Mammary epithelial cell (primary cell): ENCODE results near the gene FRA10AC1.

Experiments
- EZH2 ChIP-seq: IDR thresholded peaks from 2 replicates; pipeline ENCODE4 v1.6.1; 2012; ENCODE audit warnings: low read length, inconsistent platforms, borderline replicate concordance
- TF ChIP-seq, protein P1 (sequence below), 2 donors: IDR thresholded peaks in 1 of 2; conservative IDR thresholded peaks in 1 of 2; 2 replicates each; pipeline ENCODE4 v1.5.1; 2011 to 2012; ENCODE audit warnings: inconsistent platforms in 2 of 2, low read length in 2 of 2, mild to moderate bottlenecking in 2 of 2, control low read depth in 1 of 2, low read depth in 1 of 2; ENCODE audit not compliant: insufficient read depth in 1 of 2; ENCODE audit errors: extremely low read depth in 1 of 2

DNA sequence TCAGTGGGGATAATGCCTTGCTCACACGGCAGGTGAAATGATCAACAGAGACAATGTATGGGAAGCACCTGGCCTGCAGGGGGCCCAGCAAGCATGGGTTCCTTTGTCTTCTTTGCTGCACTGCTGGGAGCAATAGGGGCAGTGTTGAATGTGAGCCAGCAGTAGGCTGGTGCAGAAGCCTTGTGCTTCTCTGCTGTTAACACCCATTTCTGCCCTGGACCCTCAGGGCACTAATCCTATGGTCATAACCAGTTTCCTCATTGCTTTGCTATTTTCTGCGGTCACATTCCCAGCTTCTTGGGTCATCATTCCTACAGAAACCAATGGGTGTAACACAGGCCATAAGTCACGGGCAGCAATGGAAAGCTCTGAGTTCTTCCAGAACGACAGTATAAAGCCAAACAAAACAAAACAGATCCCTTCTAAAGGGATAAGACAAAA is 44.5 kb upstream of the FRA10AC1 start:
- TF ChIP-seq, protein P1, sequence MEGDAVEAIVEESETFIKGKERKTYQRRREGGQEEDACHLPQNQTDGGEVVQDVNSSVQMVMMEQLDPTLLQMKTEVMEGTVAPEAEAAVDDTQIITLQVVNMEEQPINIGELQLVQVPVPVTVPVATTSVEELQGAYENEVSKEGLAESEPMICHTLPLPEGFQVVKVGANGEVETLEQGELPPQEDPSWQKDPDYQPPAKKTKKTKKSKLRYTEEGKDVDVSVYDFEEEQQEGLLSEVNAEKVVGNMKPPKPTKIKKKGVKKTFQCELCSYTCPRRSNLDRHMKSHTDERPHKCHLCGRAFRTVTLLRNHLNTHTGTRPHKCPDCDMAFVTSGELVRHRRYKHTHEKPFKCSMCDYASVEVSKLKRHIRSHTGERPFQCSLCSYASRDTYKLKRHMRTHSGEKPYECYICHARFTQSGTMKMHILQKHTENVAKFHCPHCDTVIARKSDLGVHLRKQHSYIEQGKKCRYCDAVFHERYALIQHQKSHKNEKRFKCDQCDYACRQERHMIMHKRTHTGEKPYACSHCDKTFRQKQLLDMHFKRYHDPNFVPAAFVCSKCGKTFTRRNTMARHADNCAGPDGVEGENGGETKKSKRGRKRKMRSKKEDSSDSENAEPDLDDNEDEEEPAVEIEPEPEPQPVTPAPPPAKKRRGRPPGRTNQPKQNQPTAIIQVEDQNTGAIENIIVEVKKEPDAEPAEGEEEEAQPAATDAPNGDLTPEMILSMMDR (conservative IDR thresholded peaks at IDR 0.05 in 1 of 2, IDR thresholded peaks at IDR 0.05 in 1 of 2; ENCODE audit: extremely low read depth in 1 of 2, insufficient read depth in 1 of 2, low read depth in 1 of 2, low read length in 2 of 2), result peak; percentile 47 to 57
- no peak for TF ChIP-seq EZH2
